Progenitor cell of endocrine pancreas (in vitro differentiated cells): Measurements from ENCODE around the gene CHMP2A. TPM values are rescaled to one million over a fixed set of nuclear protein-coding genes. Genes with fewer than 3 reads are reported as not detected.
"Not testable (repeated sequence)": the region's sequence is repeated elsewhere in the genome, so short reads cannot be mapped to it uniquely, and the experiment has no call there.

Source experiments
- DNase-seq: peaks from one replicate; pipeline ENCODE4 v3.0.0; 2021; ENCODE audit warnings: low spot score; ENCODE audit not compliant: unreplicated experiment
- H3K27ac Mint-ChIP-seq: 2 replicates; pipeline ENCODE4 v1.8.0; 2021; ENCODE audit warnings: mild to moderate bottlenecking, moderate library complexity, mixed read lengths
- H3K27me3 Mint-ChIP-seq: 2 replicates; pipeline ENCODE4 v1.8.0; 2021; ENCODE audit warnings: mixed read lengths
- H3K36me3 Mint-ChIP-seq: 2 replicates; pipeline ENCODE4 v1.8.0; 2022; ENCODE audit warnings: mixed read lengths; ENCODE audit not compliant: insufficient read depth
- H3K4me1 Mint-ChIP-seq: 2 replicates; pipeline ENCODE4 v1.8.0; 2021; ENCODE audit warnings: low read depth, mixed read lengths
- H3K4me3 Mint-ChIP-seq: 2 replicates; pipeline ENCODE4 v1.8.0; 2021; ENCODE audit warnings: low read depth, mild to moderate bottlenecking, moderate library complexity, mixed read lengths
- H3K9me3 Mint-ChIP-seq: 2 replicates; pipeline ENCODE4 v1.8.0; 2021; ENCODE audit warnings: low read depth, mixed read lengths
- CTCF ChIP-seq: fragments of 200-600 bp; sonication (generic); IDR thresholded peaks from one replicate; pipeline ENCODE4 v1.5.0; 2021; ENCODE audit warnings: antibody characterized with exemption, mild to moderate bottlenecking; ENCODE audit not compliant: unreplicated experiment
- total RNA-seq: library from RNA; stranded (reverse); gene quantifications from 2 replicates; pipeline ENCODE4 v1.2.1, GENCODE V29; 2021

CHMP2A gene
- total RNA-seq, 1 donor from 2014 or later, result 81.5 TPM

DNA sequence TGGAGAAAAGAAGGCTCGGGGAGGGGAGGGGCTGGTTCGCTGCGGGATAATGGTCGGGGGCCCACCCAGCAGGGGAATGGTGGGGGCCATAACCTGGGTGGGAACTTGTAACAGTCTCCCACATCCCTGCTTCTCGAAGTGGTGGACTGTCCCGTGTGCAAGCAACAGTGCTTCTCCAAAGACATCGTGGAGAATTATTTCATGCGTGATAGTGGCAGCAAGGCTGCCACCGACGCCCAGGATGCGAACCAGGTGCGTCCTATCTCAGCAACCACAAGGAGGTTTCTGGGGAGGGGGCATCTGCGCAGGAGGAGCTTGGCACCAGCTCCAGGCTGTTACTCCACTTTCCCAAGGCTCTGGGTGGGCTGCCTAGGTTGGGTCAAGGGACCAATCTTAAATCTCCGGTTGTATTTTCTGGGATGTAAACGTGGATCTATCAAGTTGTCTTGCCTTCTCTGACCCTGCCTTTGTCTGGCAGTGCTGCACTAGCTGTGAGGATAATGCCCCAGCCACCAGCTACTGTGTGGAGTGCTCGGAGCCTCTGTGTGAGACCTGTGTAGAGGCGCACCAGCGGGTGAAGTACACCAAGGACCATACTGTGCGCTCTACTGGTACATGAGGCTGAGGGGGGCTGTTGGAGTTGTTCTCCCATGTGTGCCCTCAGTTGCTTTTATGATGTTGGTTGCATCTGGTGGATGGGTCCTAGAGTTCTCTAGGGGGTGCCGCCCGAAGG is 9.5 kb downstream of the CHMP2A start:
- Mint-ChIP-seq H3K4me3 (peak overlapping the region; percentile 96), H3K27me3 (peaks cover 8% of the 10 kb centered on the region), H3K36me3 (peaks cover 18% of the 10 kb centered on the region), H3K9me3 (no peaks in the 10 kb centered on the region), H3K4me1 (peaks cover 21% of the 10 kb centered on the region), H3K27ac (peak overlapping the region; percentile 97)
- no peak for DNase-seq
- TF ChIP-seq CTCF, result no peak

DNA sequence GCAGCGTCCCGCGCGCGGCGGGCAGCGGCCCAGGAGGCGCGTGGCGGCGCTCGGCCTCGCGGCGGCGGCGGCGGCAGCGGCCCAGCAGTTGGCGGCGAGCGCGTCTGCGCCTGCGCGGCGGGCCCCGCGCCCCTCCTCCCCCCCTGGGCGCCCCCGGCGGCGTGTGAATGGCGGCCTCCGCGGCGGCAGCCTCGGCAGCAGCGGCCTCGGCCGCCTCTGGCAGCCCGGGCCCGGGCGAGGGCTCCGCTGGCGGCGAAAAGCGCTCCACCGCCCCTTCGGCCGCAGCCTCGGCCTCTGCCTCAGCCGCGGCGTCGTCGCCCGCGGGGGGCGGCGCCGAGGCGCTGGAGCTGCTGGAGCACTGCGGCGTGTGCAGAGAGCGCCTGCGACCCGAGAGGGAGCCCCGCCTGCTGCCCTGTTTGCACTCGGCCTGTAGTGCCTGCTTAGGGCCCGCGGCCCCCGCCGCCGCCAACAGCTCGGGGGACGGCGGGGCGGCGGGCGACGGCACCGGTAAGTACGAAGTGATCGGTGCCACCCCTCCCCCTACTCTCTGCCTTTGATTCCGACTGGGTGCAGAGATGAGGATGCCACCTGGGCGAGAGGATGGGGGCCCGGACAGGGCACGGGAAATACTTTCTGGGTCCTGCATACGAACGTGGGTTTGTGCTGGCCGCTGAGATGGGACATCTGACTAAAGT is 10.2 kb downstream of the CHMP2A start:
- peak; percentile 61 for DNase-seq
- Mint-ChIP-seq H3K9me3 (no peaks in the 10 kb centered on the region), H3K4me1 (peaks cover 21% of the 10 kb centered on the region), H3K36me3 (peaks cover 16% of the 10 kb centered on the region), H3K27me3 (peaks cover 8% of the 10 kb centered on the region), H3K27ac (peak overlapping the region; percentile 100), H3K4me3 (peak overlapping the region; percentile 96)
- no peak for TF ChIP-seq CTCF

DNA sequence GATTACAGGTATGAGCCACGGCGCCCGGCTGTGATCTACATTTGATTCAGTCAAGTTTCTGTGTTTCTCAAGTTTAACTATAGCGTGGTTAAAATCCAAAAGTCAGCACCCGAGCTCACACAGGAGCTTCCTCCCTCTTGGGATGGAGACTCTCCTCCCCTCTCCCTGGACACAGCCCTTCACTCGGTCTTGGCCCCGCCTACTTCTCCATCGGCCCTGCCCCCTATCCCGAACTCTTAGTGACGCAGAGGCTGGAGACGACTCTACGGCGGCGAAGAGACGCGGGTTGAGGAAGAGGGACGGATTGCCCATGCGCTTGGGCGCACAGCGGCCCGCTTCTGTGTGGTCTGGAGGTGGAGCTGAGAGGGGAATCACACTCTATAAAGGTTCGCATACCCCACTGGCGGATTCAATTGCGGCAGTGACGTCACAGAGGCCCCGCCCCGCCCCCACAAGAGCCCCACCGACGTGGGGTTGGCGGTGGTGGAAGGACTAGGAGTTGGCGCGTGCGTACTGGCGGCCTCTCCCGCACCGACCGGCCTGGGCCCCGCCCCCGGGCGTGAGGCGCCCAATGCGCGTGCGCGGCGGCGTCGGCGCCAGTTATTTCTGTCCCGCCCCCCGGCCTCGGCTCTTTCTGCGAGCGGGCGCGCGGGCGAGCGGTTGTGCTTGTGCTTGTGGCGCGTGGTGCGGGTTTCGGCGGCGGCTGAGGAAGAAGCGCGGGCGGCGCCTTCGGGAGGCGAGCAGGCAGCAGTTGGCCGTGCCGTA is 10.9 kb downstream of the CHMP2A start, which contains the start of gene TRIM28:
Gene TRIM28, plus strand, starts transcription at position 239 of the 765 bp plus-strand sequence. CDS start 694 bp downstream, outside the sequence.
- peaks cover 21% of the 10 kb centered on the region for H3K4me1 Mint-ChIP-seq
- H3K4me3 Mint-ChIP-seq, result peak within 1 kb of the TSS; percentile 96
- no peaks in the 10 kb centered on the region for H3K9me3 Mint-ChIP-seq
- H3K36me3 Mint-ChIP-seq, result peaks cover 15% of the 10 kb centered on the region
- peak; percentile 99 for DNase-seq
- peak within 1 kb of the TSS; percentile 100 for H3K27ac Mint-ChIP-seq
- TF ChIP-seq CTCF, result no peak
- peaks cover 13% of the 10 kb centered on the region for H3K27me3 Mint-ChIP-seq

DNA sequence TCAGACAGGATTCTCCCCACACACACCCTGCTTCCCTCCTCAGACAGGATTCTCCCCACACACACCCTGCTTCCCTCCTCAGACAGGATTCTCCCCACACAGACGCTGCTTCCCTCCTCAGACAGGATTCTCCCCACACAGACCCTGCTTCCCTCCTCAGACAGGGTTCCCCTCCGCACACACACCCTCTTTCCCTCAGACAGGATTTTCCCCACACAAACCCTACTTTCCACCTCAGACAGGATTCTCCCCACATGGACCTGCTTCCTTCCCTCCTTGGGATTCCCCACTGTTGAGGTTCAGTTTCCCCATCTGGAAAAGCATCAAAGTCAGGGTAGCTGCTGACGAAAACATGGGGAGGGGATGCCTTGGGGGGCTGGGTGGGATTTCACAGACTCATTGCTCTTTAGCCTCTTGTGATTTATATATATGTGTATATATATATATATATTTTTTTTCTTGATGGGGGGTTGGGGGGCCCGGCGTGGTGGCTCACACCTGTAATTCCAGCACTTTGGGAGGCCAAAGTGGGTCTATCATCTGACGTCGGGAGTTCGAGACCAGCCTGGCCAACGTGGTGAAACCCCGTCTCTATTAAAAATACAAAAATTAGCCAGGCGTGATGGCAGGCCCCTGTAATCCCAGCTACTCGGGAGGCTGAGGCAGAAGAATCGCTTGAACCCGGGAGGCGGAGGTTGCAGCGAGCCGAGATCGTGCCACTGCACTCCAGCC is 12.1 kb downstream of the CHMP2A start:
- Mint-ChIP-seq H3K36me3 (peaks cover 10% of the 10 kb centered on the region), H3K27ac (peak overlapping the region; percentile 62), H3K4me1 (peaks cover 25% of the 10 kb centered on the region), H3K27me3 (peaks cover 13% of the 10 kb centered on the region)
- not testable (repeated sequence) for H3K4me3 Mint-ChIP-seq, DNase-seq, H3K9me3 Mint-ChIP-seq

- peak overlapping the region; percentile 95 for H3K27ac Mint-ChIP-seq
Observed at GRCh38 chr19:58539169-58539559, 15.7 kb downstream of the CHMP2A start.

More at GRCh38 chr19:58539169-58539559, 15.7 kb downstream of the CHMP2A start:
- not testable (repeated sequence) for H3K36me3 Mint-ChIP-seq, H3K4me3 Mint-ChIP-seq, DNase-seq, H3K4me1 Mint-ChIP-seq, H3K9me3 Mint-ChIP-seq
- H3K27me3 Mint-ChIP-seq, result peaks cover 13% of the 10 kb centered on the region
